DMS114 treated with DMSO at 0.1 percent for 48 hours (cell line): ENCODE results near the gene MAS1L.

Experiments used
- DNase-seq: peaks from one replicate; lab custom pipeline; 2025; ENCODE audit not compliant: unreplicated experiment; lab: John Stamatoyannopoulos, UW

The MAS1L gene

GRCh38 chr6:29510746-29511300 lies 23.1 kb upstream of the MAS1L start:
- DNase-seq = no peak

- DNase-seq = no peak
These were observed 22.4 kb upstream of the MAS1L start for GRCh38 chr6:29510202-29510601.

- DNase-seq = no peak
These were observed 22.0 kb upstream of the MAS1L start for GRCh38 chr6:29509711-29510110.

- DNase-seq = no peak
These were observed 21.5 kb upstream of the MAS1L start for GRCh38 chr6:29509239-29509638.

- DNase-seq = no peak
These were observed 19.6 kb upstream of the MAS1L start for GRCh38 chr6:29507319-29507718.

- DNase-seq = no peak
These were observed 18.8 kb upstream of the MAS1L start for GRCh38 chr6:29506446-29507067.

GRCh38 chr6:29505808-29506207 lies 18.1 kb upstream of the MAS1L start:
- DNase-seq = no peak

GRCh38 chr6:29504961-29505360 lies 17.2 kb upstream of the MAS1L start:
- no peak for DNase-seq

GRCh38 chr6:29502597-29502996 lies 14.8 kb upstream of the MAS1L start:
- DNase-seq = no peak

- no peak for DNase-seq
These were observed 14.4 kb upstream of the MAS1L start for GRCh38 chr6:29502181-29502580.

GRCh38 chr6:29501106-29501505 lies 13.3 kb upstream of the MAS1L start:
- DNase-seq = no peak

- DNase-seq = no peak
These were observed 12.8 kb upstream of the MAS1L start for GRCh38 chr6:29500594-29500993.

- DNase-seq = no peak
These were observed 11.9 kb upstream of the MAS1L start for GRCh38 chr6:29499704-29500103.

GRCh38 chr6:29496961-29497360 lies 9.2 kb upstream of the MAS1L start:
- no peak for DNase-seq

- DNase-seq = no peak
These were observed 7.8 kb upstream of the MAS1L start for GRCh38 chr6:29495571-29495970.

- no peak for DNase-seq
These were observed 6.4 kb upstream of the MAS1L start for GRCh38 chr6:29494131-29494530.

GRCh38 chr6:29493261-29493660 lies 5.5 kb upstream of the MAS1L start:
- no peak for DNase-seq

GRCh38 chr6:29491574-29491973 lies 3.8 kb upstream of the MAS1L start:
- no peak for DNase-seq

GRCh38 chr6:29490552-29490951 lies 2.8 kb upstream of the MAS1L start:
- no peak for DNase-seq

GRCh38 chr6:29490055-29490454 lies 2.3 kb upstream of the MAS1L start:
- no peak for DNase-seq

GRCh38 chr6:29489286-29489685 lies 1.5 kb upstream of the MAS1L start:
- DNase-seq = no peak

- DNase-seq = no peak
These were observed 1.1 kb upstream of the MAS1L start for GRCh38 chr6:29488874-29489273.

GRCh38 chr6:29487131-29487530 lies 625 bp downstream of the MAS1L start:
- no peak for DNase-seq
